GM11168 (cell line): Measurements from ENCODE around the gene SLC10A2.

Experiments
- in situ Hi-C: fragments of 300-500 bp; cut with MboI; formaldehyde crosslinking; loops from one replicate; pipeline ENCODE4 v1.12.0; 2022; ENCODE audit warnings: low sequenced_read_pairs; ENCODE audit not compliant: unreplicated experiment

SLC10A2 gene

GRCh38 chr13:103055166-103055565 lies 11.1 kb downstream of the SLC10A2 start:
- in situ Hi-C loops, result no loop called here

GRCh38 chr13:103046676-103047075 lies 19.5 kb downstream of the SLC10A2 start:
- in situ Hi-C loops, result no loop called here

GRCh38 chr13:103044056-103044455 lies 22.2 kb downstream of the SLC10A2 start:
- in situ Hi-C loops, result no loop called here

DNA sequence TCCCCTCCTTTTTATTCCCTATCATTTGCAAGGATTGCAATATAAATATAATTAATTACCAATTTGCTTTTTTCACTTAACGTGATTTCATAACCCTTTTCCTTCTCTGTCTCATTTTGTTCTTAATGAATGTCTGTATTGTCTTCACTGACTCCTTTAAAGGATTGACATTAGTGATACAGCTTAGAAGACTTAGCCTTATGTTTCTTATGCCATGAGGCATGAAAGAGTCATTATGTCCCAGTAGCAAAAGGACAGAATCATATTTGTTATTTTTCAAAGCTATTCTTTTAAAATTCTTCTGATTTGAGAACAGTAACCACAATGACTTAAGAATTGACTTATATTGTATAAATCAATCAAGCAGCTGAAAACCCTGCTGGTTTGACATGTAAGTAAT lies 26.2 kb downstream of the SLC10A2 start:
- in situ Hi-C loops, result no loop called here

- in situ Hi-C loops, result no loop called here
Observed at GRCh38 chr13:103039183-103039582, 27.0 kb downstream of the SLC10A2 start.

GRCh38 chr13:103036268-103036667 lies 29.9 kb downstream of the SLC10A2 start:
- in situ Hi-C loops, result no loop called here

- in situ Hi-C loops, result no loop called here
Observed at GRCh38 chr13:103033999-103034398, 32.2 kb downstream of the SLC10A2 start.

DNA sequence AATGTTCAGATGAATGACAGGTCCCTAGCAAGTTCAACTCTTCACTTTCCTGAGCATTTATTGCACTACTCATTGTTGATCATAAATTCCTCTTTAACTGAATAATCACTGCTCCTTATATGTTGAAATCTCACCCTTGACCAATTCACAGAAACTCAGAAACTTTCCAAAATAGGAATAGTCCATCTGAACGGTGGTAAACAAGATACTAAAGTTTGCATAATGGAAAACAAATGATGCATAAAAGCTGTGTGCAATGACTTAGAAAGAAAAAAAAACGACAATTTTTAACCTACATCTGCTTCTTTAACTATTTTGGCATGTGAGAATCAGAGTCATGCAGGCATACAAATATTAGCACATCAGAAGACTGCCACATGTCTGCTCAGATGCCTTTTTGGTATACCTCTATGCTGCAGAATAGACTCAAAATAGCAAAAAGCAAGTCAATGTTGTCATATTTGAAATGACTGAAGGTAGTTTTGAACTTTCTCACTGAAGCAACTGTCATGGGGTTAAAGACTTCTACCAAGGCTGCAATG lies 34.8 kb downstream of the SLC10A2 start:
- in situ Hi-C loops, result no loop called here

DNA sequence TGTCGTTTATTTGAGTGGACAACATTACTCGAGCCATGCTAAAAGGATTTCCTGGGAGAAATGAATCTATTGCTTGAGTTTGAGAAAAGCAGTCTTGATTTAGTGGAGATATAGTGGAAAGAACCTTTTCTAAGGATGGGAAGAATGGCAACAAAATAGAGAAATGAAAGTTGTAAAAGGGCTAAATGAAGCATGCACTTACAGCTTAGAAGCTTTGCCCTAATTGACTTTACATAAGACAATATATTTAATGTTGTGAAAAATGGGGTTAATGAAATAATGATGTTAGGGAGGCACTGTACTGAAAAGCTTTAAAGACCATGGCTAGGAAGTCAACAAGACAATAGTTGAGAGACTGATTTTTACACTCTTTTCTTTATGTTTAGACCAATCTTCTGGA lies 35.4 kb downstream of the SLC10A2 start:
- in situ Hi-C loops, result no loop called here

- in situ Hi-C loops, result no loop called here
Observed at GRCh38 chr13:103029798-103030197, 36.4 kb downstream of the SLC10A2 start.

DNA sequence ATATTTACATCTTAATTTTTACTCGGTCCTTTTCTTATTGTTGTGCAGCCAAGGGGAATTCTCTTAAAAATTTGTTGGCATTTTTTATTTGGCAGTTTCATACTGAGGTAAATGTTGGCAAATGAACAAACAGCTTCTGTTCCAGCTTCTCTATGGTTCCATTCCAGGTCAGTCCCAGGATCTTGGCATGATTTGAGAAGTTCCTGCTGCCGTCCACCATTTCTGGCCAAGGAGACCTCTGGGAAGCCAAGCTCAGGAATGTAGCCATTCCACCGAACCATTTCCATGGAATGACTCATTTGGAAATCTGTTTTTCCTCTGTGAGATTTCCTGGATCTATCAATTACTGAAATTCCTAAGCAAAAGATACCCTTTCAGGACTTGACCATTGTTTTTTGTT lies 43.9 kb downstream of the SLC10A2 start:
- in situ Hi-C loops, result no loop called here

DNA sequence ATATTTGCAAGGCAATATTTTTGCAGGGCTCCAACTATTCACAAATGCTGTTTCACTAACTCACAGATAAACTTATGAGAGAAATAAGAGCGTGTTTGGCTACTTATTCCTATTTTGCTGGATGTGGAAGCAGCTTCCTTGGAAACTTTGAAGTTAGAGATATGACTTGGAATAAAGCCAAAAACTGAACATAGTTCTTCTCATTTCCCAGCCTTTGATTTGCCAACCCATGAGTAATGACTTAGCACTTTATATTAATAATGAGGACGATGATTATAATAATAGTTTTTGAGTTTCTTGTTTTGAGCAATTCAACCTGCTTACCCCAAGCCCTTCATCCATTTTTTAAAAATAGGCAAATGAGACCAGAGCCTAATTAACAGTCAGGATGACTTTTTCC lies 47.7 kb downstream of the SLC10A2 start:
- in situ Hi-C loops, result no loop called here

DNA sequence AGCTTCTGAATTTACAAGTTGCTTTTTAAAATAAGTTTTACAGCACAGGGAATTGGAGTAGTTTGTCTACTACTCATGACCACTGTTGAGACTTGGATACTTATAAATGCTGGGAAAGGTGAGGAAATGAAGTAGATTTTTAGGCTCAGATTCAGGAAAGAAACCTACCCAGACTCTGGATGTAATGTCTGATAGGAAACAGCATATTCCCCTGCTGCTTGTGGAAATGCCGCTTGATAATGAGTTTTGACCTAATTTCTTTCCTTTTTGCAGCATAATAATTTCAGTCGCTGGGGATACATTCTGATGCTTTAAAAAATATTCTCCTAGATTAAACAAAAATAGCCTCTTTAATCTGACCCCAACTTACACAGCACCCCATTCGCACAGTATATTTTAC lies 53.6 kb downstream of the SLC10A2 start:
- in situ Hi-C loops, result no loop called here

GRCh38 chr13:103009051-103009840 lies 57.0 kb downstream of the SLC10A2 start:
- in situ Hi-C loops, result no loop called here

DNA sequence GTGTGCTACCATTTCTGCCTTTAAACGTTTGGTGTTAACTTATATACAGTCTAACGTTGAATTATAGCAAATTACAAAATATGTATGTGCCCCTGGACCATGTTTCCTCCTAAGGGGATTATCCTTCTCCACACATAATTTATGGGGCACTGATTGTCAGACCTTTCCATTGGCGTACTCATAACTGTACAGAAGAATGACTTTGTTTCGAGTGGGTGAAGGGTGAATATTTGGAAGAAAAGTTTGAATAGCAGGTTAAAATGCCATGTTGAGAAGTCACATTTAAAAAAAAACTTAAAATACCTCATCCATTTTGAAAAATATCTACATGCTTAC lies 58.8 kb downstream of the SLC10A2 start:
- in situ Hi-C loops, result no loop called here

- in situ Hi-C loops, result no loop called here
Observed at GRCh38 chr13:103006641-103007426, 59.4 kb downstream of the SLC10A2 start.

DNA sequence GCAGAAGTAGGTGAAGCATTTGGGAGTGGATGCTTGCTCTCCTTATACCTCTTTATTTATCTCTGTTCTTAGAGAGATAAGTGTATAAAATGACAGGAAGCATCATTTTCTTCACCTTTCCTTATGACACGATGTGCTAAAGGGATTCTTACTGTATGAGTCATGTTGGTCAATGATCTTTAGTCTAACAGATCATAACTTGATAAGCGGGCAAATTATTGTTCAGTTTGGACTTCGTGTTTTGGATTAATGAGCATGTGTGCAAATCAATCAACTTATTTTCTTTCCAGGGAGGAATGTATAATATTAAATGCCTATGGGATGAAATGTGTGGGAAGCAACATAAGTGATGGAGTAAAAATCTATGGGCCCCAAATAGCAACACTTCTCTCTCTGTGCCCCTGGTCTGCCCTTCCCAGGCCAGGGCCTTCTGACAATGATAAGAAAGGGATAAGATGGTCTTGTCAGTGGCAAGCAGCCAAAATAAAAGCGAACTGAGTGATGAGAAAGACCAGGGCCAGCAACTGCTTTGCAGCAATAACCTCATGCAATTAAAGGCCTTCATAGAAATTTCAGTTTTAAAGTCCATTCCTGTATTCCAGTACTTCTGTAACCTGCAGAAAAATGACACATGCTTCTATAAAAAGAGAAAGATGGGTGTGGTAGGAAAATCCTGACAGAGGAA lies 61.4 kb downstream of the SLC10A2 start:
- in situ Hi-C loops, result no loop called here

GRCh38 chr13:103003631-103004030 lies 62.6 kb downstream of the SLC10A2 start:
- in situ Hi-C loops, result no loop called here

DNA sequence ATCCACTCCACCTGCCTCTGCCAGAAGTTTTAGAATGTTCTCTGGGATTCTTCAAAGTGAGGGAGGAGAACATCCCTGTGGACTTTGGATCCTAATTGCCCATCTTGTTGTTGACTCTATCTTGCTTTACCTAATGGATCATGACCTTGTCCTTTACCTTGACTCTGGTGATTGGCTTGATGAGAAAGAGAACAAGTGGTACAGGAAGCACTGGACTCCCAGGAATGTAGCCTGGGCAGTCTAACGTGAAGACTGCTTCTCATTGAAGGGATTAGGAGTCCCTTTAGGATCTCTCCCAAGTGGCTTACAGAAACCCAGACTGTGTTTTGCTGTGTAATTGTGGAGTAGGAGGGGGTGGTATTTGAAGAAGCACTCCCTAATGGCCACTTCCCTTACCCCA lies 63.9 kb downstream of the SLC10A2 start:
- in situ Hi-C loops, result no loop called here

DNA sequence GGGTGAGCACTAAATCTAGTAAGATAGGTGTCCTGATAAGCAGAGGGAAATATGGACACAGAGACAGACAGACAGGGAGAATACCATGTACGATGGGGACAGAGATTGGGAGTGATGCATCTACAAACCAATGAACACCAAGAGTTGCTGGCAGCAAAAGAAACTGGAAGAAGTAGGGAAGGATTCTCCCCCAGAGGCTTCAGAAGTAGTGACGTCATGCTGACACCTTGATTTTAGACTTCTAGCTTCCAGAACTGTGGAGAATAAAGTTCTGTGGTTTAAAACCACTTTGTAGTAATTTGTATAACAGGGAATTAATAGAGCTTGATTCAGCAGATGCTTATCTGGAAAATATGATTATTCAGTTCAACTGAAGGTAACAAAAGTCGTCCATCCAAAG lies 66.1 kb downstream of the SLC10A2 start:
- in situ Hi-C loops, result no loop called here

GRCh38 chr13:102999499-102999898 lies 66.7 kb downstream of the SLC10A2 start:
- in situ Hi-C loops, result no loop called here
